Measurements from ENCODE around the gene ADCY2.

The ADCY2 gene

DNA sequence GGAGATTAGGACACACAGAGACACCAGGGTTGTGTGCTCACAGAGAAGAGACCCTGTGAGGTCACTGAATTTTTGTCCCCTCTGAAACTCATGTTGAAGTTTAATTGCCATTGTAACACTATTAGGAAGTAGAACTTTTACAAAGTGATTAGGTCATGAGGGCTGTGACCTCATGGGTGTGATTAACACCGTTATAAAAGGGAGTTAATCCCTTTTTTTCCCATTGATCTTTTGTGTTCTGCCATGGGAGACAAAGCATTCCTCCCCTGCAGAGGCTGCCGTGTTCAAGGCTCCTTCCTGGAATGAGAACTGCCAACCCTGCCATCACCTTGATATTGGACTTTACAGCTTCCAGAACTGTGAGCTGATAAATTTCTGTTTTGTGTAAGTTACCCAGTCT is 221.0 kb downstream of the ADCY2 start:
- H3K4me3 ChIP-seq (ENCODE audit: low read depth, low read length): no peak overlapping the region
- in situ Hi-C loops (cut with HindIII; ENCODE audit: low sequenced_read_pairs): no loop called here
- DNase-seq (ENCODE audit: low read depth, low spot score): no peak
- TF ChIP-seq, protein P1, sequence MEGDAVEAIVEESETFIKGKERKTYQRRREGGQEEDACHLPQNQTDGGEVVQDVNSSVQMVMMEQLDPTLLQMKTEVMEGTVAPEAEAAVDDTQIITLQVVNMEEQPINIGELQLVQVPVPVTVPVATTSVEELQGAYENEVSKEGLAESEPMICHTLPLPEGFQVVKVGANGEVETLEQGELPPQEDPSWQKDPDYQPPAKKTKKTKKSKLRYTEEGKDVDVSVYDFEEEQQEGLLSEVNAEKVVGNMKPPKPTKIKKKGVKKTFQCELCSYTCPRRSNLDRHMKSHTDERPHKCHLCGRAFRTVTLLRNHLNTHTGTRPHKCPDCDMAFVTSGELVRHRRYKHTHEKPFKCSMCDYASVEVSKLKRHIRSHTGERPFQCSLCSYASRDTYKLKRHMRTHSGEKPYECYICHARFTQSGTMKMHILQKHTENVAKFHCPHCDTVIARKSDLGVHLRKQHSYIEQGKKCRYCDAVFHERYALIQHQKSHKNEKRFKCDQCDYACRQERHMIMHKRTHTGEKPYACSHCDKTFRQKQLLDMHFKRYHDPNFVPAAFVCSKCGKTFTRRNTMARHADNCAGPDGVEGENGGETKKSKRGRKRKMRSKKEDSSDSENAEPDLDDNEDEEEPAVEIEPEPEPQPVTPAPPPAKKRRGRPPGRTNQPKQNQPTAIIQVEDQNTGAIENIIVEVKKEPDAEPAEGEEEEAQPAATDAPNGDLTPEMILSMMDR (IDR thresholded peaks at IDR 0.05; ENCODE audit: low read depth, low read length): no peak

DNA sequence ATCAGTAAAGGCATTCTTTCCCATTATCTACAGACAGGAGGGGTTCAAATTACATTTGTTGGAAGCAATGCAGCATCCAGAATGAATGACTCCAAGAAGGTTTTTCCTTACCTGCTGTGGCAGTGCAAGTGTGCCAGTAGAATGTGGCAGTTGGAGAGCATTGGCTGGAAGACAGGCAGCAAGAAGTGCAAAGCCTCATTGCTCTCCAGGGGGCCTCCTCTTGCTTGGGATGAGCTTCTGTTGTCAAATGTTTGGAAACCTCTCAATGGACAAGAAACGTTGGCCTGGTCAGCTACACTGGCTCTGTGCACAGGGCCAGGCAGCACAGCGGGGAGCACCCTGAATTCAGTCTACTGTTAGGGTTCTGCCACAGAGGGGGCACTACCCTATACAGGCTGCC is 226.6 kb downstream of the ADCY2 start:
- in situ Hi-C loops (cut with HindIII; ENCODE audit: low sequenced_read_pairs): no loop called here
- no peak overlapping the region for H3K4me3 ChIP-seq (ENCODE audit: low read depth, low read length)
- TF ChIP-seq, protein P1 (IDR thresholded peaks at IDR 0.05; ENCODE audit: low read depth, low read length): no peak
- DNase-seq (ENCODE audit: low read depth, low spot score): no peak

DNA sequence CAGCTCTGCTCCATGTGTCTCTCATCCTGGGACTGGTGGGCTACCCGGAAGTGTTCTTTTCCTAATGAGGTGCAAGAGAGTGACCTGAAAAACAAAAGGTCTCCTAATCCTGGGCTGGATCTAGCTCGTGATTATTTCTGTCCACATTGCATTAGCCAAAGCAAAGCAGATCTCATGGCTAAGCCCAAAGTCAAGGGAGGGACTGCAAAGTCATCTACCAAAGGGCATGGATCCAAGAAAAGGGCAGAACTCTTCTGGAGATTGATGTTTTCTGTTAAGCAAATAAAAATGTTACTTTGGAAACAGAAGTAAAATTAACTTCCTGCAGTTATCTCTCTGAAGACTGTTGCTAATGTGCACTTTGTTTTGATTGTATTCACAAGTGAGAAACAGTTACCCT is 229.8 kb downstream of the ADCY2 start:
- no peak for DNase-seq (ENCODE audit: low read depth, low spot score)
- in situ Hi-C loops (cut with HindIII; ENCODE audit: low sequenced_read_pairs): no loop called here
- TF ChIP-seq, protein P1 (IDR thresholded peaks at IDR 0.05; ENCODE audit: low read depth, low read length): no peak
- H3K4me3 ChIP-seq (ENCODE audit: low read depth, low read length): no peak overlapping the region

DNA sequence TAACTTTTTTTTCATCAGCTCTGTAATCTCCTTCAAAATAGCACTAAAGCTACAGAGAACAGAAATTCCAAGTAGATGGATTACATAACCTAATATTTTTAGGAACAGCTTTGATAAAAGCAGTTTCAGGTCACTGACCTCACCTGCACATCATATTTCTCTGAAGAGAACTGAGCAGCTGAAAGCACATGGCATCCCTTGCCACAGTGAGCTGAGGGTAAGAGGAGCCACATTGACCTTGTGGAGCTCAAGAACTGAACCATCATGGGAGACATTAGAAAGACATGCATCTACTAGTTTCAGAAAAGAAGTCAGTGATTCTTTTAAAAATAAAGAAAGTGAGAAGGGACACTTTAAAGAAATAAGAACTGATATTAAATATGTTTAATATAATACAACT is 232.3 kb downstream of the ADCY2 start:
- TF ChIP-seq, protein P1 (IDR thresholded peaks at IDR 0.05; ENCODE audit: low read depth, low read length): no peak
- DNase-seq (ENCODE audit: low read depth, low spot score): no peak
- in situ Hi-C loops (cut with HindIII; ENCODE audit: low sequenced_read_pairs): no loop called here
- H3K4me3 ChIP-seq (ENCODE audit: low read depth, low read length): no peak overlapping the region

DNA sequence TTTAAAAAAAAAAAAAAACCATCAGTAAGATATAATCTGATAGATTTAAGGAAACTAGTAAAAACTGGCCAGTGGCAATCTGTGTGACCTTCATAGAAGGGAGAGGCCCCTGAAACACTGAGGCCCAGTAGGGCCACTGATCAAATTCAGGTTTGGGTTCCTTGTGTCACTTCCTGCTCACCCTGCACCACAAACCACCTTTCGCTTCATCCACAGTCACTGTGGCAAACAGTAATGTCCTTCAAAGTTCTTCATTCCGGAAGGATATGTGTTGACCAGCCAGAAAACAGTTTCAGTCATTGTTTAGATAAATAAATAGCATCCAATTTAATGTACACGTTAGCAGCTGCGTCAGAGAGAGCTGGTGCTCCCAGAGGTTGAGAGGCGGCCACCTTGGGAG is 232.9 kb downstream of the ADCY2 start:
- in situ Hi-C loops (cut with HindIII; ENCODE audit: low sequenced_read_pairs): no loop called here
- no peak for DNase-seq (ENCODE audit: low read depth, low spot score)
- TF ChIP-seq, protein P1 (IDR thresholded peaks at IDR 0.05; ENCODE audit: low read depth, low read length): no peak
- no peak overlapping the region for H3K4me3 ChIP-seq (ENCODE audit: low read depth, low read length)

DNA sequence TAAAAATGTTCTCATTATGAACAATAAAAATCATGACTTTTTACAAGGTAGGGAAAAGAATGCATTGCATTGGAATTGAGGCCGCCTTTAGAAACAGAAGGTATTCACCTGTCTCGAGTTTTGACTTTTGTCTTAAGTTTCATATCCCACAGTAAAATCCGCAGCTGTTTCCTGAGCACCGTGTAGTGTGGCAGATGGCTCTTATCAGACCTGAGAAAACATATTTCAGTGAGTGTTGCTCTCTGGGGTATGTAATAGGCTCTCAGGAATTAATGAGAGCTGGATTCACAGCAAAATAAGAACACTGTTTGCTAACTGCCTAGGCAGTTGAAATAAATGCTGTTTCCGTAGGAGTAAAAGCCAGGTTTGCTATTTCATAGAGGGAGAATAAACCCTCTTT is 233.6 kb downstream of the ADCY2 start:
- no peak overlapping the region for H3K4me3 ChIP-seq (ENCODE audit: low read depth, low read length)
- no peak for DNase-seq (ENCODE audit: low read depth, low spot score)
- TF ChIP-seq, protein P1 (IDR thresholded peaks at IDR 0.05; ENCODE audit: low read depth, low read length): no peak
- in situ Hi-C loops (cut with HindIII; ENCODE audit: low sequenced_read_pairs): no loop called here

DNA sequence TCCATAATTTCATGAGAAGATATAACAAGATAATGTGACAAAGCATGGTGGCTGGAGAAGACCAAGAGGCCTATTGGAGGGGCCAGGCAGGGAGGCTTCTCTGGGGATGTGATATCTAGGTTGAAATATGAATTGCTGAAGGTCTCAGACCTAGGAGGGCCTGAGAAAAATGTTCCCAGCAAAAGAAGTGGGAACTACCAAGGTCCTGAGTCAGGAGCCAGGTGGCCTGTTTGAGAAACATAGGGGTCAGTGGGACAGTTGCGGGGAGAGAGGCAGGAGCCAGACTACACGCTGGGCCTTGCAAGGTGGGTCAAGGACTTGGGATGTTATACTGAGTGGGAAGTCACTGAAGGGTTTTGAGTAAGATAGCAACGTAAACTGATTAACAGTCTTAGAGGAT is 238.9 kb downstream of the ADCY2 start:
- H3K4me3 ChIP-seq (ENCODE audit: low read depth, low read length): no peak overlapping the region
- TF ChIP-seq, protein P1 (IDR thresholded peaks at IDR 0.05; ENCODE audit: low read depth, low read length): no peak
- no peak for DNase-seq (ENCODE audit: low read depth, low spot score)
- in situ Hi-C loops (cut with HindIII; ENCODE audit: low sequenced_read_pairs): no loop called here
